ENCODE data around the gene KCNN4.
"Not testable (repeated sequence)": the region's sequence is repeated elsewhere in the genome, so short reads cannot be mapped to it uniquely, and the experiment has no call there.

The KCNN4 gene

DNA sequence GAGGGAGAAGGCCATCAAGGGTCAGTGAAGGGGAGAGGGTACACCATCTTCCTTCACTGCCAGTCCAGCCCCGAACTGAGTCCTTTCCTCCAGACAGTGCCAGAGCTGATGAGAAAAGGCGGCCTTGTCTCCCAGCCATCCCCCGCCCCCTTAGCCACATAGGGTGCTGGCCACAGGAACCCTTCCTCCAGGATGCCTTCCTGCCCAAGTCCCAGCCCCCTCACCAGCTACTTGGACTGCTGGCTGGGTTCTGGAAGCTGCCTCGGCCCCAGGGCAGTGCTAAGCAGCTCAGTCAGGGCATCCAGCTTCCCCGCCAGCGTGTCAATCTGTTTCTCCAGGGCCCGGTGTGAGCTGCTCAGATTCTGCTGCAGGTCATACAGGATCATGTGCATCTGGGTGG is 13.5 kb downstream of the KCNN4 start:
- DNase-seq (ENCODE audit: insufficient read length) (no peak), FAIRE-seq (no peak)
- TF ChIP-seq POLR2AphosphoS5 (IDR thresholded peaks at IDR 0.05; ENCODE audit: low read depth, low read length): no peak
- no peak for TF ChIP-seq TAF1 (IDR thresholded peaks at IDR 0.05; ENCODE audit: borderline replicate concordance, low read depth, low read length)
- no peak for TF ChIP-seq POLR2A (IDR thresholded peaks at IDR 0.05; ENCODE audit: low read depth, low read length)

GRCh38 chr19:43766755-43767043 is 14.1 kb downstream of the KCNN4 start:
- DNase-seq (ENCODE audit: insufficient read length) (no peak), FAIRE-seq (no peak)
- TF ChIP-seq TAF1 (IDR thresholded peaks at IDR 0.05; ENCODE audit: borderline replicate concordance, low read depth, low read length): no peak
- no peak for TF ChIP-seq POLR2AphosphoS5 (IDR thresholded peaks at IDR 0.05; ENCODE audit: low read depth, low read length)
- no peak for TF ChIP-seq POLR2A (IDR thresholded peaks at IDR 0.05; ENCODE audit: low read depth, low read length)

DNA sequence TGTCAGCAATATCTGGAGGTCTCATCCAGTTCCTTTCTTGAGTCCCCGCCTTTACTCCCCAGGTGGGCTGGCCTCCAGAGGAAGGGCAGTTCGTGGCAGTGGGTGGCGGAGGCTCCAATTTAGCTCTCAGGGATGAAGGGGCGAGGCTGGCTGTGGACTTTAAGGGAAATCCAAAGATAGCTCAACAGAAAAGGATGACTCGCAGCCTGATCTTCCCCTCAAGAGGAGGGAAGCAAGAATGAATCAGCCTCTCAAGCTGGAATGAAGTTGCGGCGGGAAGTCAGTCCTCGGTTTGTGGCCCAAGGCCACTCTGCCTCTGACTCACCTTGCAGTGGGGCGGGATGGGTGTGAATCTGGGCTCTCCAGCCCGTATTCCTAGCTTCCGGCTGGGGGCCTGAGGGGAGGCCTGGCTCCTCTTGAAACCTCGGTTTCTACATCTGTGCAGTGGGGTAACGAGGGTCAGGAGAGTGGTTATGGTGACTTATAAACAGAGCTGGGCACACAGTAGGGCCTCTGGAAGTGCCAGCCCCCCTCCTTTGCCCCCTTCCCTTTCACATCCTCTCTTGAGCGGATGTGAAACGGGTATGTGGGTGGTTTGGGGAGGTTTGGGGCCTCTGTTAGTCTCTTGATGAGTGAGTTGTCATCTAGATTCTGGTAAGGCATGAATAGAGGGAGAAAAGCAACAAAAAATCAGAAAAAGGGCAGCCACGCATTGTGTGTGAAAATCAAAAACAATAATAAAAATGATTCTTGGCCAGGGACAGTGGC is 15.5 kb downstream of the KCNN4 start:
- DNase-seq (ENCODE audit: insufficient read length) (no peak), FAIRE-seq (peak; percentile 99)
- TF ChIP-seq TAF1 (IDR thresholded peaks at IDR 0.05; ENCODE audit: borderline replicate concordance, low read depth, low read length) (no peak; the same call in 1 of the 2 replicates), POLR2A (IDR thresholded peaks at IDR 0.05; ENCODE audit: low read depth, low read length) (peak; percentile 64; the same call in 1 of the 2 replicates), POLR2AphosphoS5 (IDR thresholded peaks at IDR 0.05; ENCODE audit: low read depth, low read length) (peak; percentile 64; the same call in 1 of the 2 replicates)

- DNase-seq (ENCODE audit: insufficient read length): not testable (repeated sequence)
- TF ChIP-seq POLR2AphosphoS5 (IDR thresholded peaks at IDR 0.05; ENCODE audit: low read depth, low read length): peak; percentile 11; the same call in 1 of the 2 replicates
- peak; percentile 17 for FAIRE-seq
These were observed 16.1 kb downstream of the KCNN4 start for GRCh38 chr19:43764684-43765083.

GRCh38 chr19:43763473-43763939 is 17.3 kb downstream of the KCNN4 start:
- TF ChIP-seq POLR2AphosphoS5 (IDR thresholded peaks at IDR 0.05; ENCODE audit: low read depth, low read length) (peak; percentile 86), POLR2A (IDR thresholded peaks at IDR 0.05; ENCODE audit: low read depth, low read length) (peak; percentile 70), TAF1 (IDR thresholded peaks at IDR 0.05; ENCODE audit: borderline replicate concordance, low read depth, low read length) (0 out of 2 replicates have a peak, but pooled peaks have one; percentile 29)
- DNase-seq (ENCODE audit: insufficient read length) (no peak), FAIRE-seq (peak; percentile 91)

GRCh38 chr19:43762814-43763213 is 18.0 kb downstream of the KCNN4 start:
- DNase-seq (ENCODE audit: insufficient read length) (no peak), FAIRE-seq (no peak)
- TF ChIP-seq POLR2A (IDR thresholded peaks at IDR 0.05; ENCODE audit: low read depth, low read length): no peak
- no peak for TF ChIP-seq TAF1 (IDR thresholded peaks at IDR 0.05; ENCODE audit: borderline replicate concordance, low read depth, low read length)

GRCh38 chr19:43760941-43761340 is 19.8 kb downstream of the KCNN4 start:
- no peak for TF ChIP-seq POLR2A (IDR thresholded peaks at IDR 0.05; ENCODE audit: low read depth, low read length)
- TF ChIP-seq POLR2AphosphoS5 (IDR thresholded peaks at IDR 0.05; ENCODE audit: low read depth, low read length): no peak
- TF ChIP-seq TAF1 (IDR thresholded peaks at IDR 0.05; ENCODE audit: borderline replicate concordance, low read depth, low read length): no peak
- no peak for FAIRE-seq
- DNase-seq (ENCODE audit: insufficient read length): no peak

- DNase-seq (ENCODE audit: insufficient read length): no peak
- peak; percentile 44 for FAIRE-seq
- TF ChIP-seq TAF1 (IDR thresholded peaks at IDR 0.05; ENCODE audit: borderline replicate concordance, low read depth, low read length) (no peak), POLR2AphosphoS5 (IDR thresholded peaks at IDR 0.05; ENCODE audit: low read depth, low read length) (no peak), POLR2A (IDR thresholded peaks at IDR 0.05; ENCODE audit: low read depth, low read length) (no peak)
These were observed 21.3 kb downstream of the KCNN4 start for GRCh38 chr19:43759515-43759914.

DNA sequence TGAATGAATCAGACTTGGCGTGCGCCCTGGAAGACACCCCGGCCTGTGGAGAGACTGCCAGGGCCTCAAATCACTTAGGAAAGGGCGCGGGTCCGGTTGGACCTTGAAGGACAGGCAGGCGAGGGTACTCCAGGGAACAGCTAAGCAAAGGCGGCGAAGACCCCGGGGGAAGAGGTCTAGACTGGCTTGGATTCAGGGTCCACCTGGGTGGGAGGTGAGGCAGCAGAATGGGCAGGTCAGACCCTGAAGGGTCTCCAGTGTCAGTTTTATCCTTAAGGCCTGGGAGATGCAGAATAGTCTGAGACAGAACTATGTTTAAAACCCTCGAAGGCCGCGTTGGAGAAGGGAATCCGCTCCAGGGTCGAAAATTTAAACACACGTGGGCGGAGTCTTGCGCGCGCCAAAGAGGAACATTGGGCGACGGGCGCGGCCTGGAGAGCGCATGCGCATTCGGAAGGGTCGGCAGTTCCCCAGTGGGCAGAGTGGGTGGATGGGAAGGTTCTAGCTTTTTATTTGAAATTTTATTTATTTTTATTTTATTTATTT is 25.4 kb downstream of the KCNN4 start:
- peak; percentile 61 for TF ChIP-seq POLR2AphosphoS5 (IDR thresholded peaks at IDR 0.05; ENCODE audit: low read depth, low read length)
- peak; percentile 26 for TF ChIP-seq POLR2A (IDR thresholded peaks at IDR 0.05; ENCODE audit: low read depth, low read length)
- no peak; the same call in 1 of the 2 replicates for TF ChIP-seq TAF1 (IDR thresholded peaks at IDR 0.05; ENCODE audit: borderline replicate concordance, low read depth, low read length)
- DNase-seq (ENCODE audit: insufficient read length): no peak
- FAIRE-seq: peak; percentile 80

GRCh38 chr19:43754503-43755255 is 26.1 kb downstream of the KCNN4 start, which contains the start of gene SMG9:
Gene SMG9, minus strand, starts transcription at chr19:43754962. Its CDS starts 4,221 bp downstream, at chr19:43750741.
- TF ChIP-seq TAF1 (IDR thresholded peaks at IDR 0.05; ENCODE audit: borderline replicate concordance, low read depth, low read length) (peak; percentile 59; the same call in 1 of the 2 replicates), POLR2AphosphoS5 (IDR thresholded peaks at IDR 0.05; ENCODE audit: low read depth, low read length) (peak; percentile 93), POLR2A (IDR thresholded peaks at IDR 0.05; ENCODE audit: low read depth, low read length) (peak; percentile 79)
- DNase-seq (ENCODE audit: insufficient read length) (peak; percentile 82), FAIRE-seq (peak; percentile 94)

- TF ChIP-seq TAF1 (IDR thresholded peaks at IDR 0.05; ENCODE audit: borderline replicate concordance, low read depth, low read length) (no peak), POLR2A (IDR thresholded peaks at IDR 0.05; ENCODE audit: low read depth, low read length) (peak; percentile 47; the same call in 1 of the 2 replicates)
- DNase-seq (ENCODE audit: insufficient read length) (no peak), FAIRE-seq (no peak)
These were observed 26.6 kb downstream of the KCNN4 start for GRCh38 chr19:43754253-43754502.
